Type B pancreatic cell (in vitro differentiated cells): ENCODE data around the gene KCNT2. TPM values are rescaled to one million over a fixed set of nuclear protein-coding genes. Genes with fewer than 3 reads are reported as not detected.
"Not testable (repeated sequence)": the region's sequence is repeated elsewhere in the genome, so short reads cannot be mapped to it uniquely, and the experiment has no call there.

ENCODE experiments used
- DNase-seq: peaks from one replicate; pipeline ENCODE4 v3.0.0; 2021; ENCODE audit warnings: mixed read lengths; ENCODE audit not compliant: unreplicated experiment; ENCODE audit errors: extremely low spot score
- H3K27ac Mint-ChIP-seq: 2 replicates; pipeline ENCODE4 v1.8.0; 2021; ENCODE audit warnings: mild to moderate bottlenecking, mixed read lengths
- H3K27me3 Mint-ChIP-seq: 2 replicates; pipeline ENCODE4 v1.8.0; 2021; ENCODE audit warnings: mixed read lengths
- H3K36me3 Mint-ChIP-seq: 2 replicates; pipeline ENCODE4 v1.8.0; 2021; ENCODE audit warnings: mixed read lengths
- H3K4me1 Mint-ChIP-seq: one replicate; pipeline ENCODE4 v1.8.0; 2021; ENCODE audit warnings: mixed read lengths; ENCODE audit not compliant: unreplicated experiment
- H3K4me3 Mint-ChIP-seq: 2 replicates; pipeline ENCODE4 v1.8.0; 2021; ENCODE audit warnings: mild to moderate bottlenecking, mixed read lengths
- H3K9me3 Mint-ChIP-seq: 2 replicates; pipeline ENCODE4 v1.8.0; 2021; ENCODE audit warnings: mixed read lengths
- total RNA-seq: library from RNA; stranded (reverse); gene quantifications from 2 replicates; pipeline ENCODE4 v1.2.1, GENCODE V29; 2021; ENCODE audit warnings: low replicate concordance
- TF ChIP-seq, protein P1 (sequence below): fragments of 200-600 bp; sonication (generic); conservative IDR thresholded peaks from 2 replicates; pipeline ENCODE4 v1.5.0; 2021; ENCODE audit warnings: antibody characterized with exemption, mild to moderate bottlenecking

KCNT2 gene
- total RNA-seq, 1 donor from 2014 or later, result 10.9 TPM

DNA sequence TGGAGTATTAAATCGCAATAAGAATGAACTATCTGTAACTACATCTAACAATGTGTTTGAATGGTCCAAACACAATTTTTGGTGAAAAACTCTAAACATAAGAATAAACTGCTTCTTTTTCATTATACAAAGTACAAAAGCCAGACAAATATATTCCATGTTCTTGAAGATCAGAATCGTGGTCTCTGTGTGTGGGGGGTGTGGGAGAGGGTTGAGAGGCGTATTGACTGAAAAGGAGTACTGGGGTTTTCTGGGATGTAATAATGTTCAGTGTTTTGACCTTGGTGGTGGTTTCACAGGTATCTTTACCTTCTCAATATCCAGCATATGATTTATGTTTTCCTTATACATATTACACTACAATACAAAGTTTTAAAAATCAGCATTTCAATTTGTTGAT, 42.8 kb upstream of the KCNT2 start:
- DNase-seq, result no peak
- Mint-ChIP-seq H3K4me1 (peaks cover 5% of the 10 kb centered on the region), H3K36me3 (no peaks in the 10 kb centered on the region), H3K4me3 (no peak overlapping the region), H3K27me3 (no peaks in the 10 kb centered on the region), H3K27ac (no peak overlapping the region), H3K9me3 (no peaks in the 10 kb centered on the region)
- TF ChIP-seq, protein P1, sequence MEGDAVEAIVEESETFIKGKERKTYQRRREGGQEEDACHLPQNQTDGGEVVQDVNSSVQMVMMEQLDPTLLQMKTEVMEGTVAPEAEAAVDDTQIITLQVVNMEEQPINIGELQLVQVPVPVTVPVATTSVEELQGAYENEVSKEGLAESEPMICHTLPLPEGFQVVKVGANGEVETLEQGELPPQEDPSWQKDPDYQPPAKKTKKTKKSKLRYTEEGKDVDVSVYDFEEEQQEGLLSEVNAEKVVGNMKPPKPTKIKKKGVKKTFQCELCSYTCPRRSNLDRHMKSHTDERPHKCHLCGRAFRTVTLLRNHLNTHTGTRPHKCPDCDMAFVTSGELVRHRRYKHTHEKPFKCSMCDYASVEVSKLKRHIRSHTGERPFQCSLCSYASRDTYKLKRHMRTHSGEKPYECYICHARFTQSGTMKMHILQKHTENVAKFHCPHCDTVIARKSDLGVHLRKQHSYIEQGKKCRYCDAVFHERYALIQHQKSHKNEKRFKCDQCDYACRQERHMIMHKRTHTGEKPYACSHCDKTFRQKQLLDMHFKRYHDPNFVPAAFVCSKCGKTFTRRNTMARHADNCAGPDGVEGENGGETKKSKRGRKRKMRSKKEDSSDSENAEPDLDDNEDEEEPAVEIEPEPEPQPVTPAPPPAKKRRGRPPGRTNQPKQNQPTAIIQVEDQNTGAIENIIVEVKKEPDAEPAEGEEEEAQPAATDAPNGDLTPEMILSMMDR, result no peak

DNA sequence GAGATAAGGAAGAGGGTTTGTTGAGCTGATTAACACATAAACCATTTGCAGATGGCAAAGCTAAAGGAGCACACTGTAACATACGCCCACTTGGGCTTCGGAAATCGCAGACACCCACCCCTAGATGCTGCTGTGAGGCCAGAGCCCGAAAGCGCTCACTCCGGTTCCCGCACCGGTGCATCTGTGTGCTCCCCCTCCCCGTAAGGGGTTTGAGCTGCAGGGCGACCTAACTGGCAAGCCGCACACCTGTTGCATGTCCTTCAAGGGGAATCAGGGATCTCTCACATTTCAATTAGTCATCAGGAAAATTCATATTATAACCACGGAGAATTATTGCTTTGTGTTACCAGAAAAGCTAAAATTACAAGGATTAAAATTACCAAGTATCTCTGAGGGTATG, 42.2 kb upstream of the KCNT2 start:
- Mint-ChIP-seq H3K4me1 (peaks cover 5% of the 10 kb centered on the region), H3K27me3 (no peaks in the 10 kb centered on the region), H3K36me3 (no peaks in the 10 kb centered on the region), H3K4me3 (no peak overlapping the region), H3K9me3 (no peaks in the 10 kb centered on the region), H3K27ac (no peak overlapping the region)
- no peak for DNase-seq
- TF ChIP-seq, protein P1, result no peak

DNA sequence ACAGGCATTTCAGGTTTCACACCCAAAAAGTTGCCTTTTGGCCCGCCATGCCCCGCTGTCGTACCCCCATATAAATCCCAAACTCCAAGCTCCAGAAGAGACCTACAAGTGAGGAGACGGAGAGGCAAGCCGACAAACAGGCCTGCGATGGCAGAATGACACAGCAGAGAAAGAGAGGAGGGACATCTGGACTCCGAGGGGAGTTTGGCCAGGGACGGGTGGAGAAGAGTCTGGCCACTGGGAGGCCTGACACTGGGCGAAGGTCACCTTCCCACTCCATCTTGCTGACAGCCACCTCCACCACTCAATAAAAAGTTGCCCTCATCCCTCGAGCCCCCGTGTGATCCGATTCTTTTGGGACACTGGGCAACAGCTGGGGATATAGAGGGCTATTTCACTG, 41.8 kb upstream of the KCNT2 start:
- no peaks in the 10 kb centered on the region for H3K9me3 Mint-ChIP-seq
- no peaks in the 10 kb centered on the region for H3K27me3 Mint-ChIP-seq
- TF ChIP-seq, protein P1, result no peak
- no peak overlapping the region for H3K27ac Mint-ChIP-seq
- no peak overlapping the region for H3K4me3 Mint-ChIP-seq
- peaks cover 5% of the 10 kb centered on the region for H3K4me1 Mint-ChIP-seq
- DNase-seq, result no peak
- no peaks in the 10 kb centered on the region for H3K36me3 Mint-ChIP-seq

- TF ChIP-seq, protein P1, result no peak
- H3K27me3 Mint-ChIP-seq, result no peaks in the 10 kb centered on the region
- H3K36me3 Mint-ChIP-seq, result no peaks in the 10 kb centered on the region
- H3K27ac Mint-ChIP-seq, result no peak overlapping the region
- no peak overlapping the region for H3K4me3 Mint-ChIP-seq
- DNase-seq, result no peak
- no peaks in the 10 kb centered on the region for H3K9me3 Mint-ChIP-seq
- H3K4me1 Mint-ChIP-seq, result no peaks in the 10 kb centered on the region
These were observed 32.7 kb upstream of the KCNT2 start for GRCh38 chr1:196640976-196641375.

- not testable (repeated sequence) for H3K27ac Mint-ChIP-seq, H3K4me3 Mint-ChIP-seq, H3K27me3 Mint-ChIP-seq, DNase-seq, H3K4me1 Mint-ChIP-seq, H3K9me3 Mint-ChIP-seq, H3K36me3 Mint-ChIP-seq
These were observed 31.1 kb upstream of the KCNT2 start for GRCh38 chr1:196639291-196639690.

DNA sequence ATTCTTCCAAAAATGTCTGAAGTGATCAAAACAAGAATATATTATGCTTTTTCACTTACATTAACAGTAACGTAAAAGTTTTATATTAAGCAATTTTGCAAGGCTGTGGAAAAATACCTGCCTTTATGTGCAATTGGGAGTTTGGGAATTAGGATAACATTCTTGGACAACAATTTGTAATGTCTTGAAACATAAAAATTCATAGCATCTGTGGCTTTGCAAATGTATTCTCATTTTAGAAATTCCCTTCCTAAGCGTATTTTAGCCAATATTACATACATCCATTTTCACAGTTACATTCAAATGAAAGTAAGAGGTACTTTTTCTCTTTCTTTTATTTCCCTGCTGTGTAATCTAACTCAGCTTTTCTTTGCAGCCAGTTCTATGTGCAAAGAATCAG, 30.2 kb upstream of the KCNT2 start:
- Mint-ChIP-seq H3K9me3 (no peaks in the 10 kb centered on the region), H3K27ac (no peak overlapping the region), H3K4me3 (no peak overlapping the region), H3K27me3 (no peaks in the 10 kb centered on the region), H3K4me1 (no peaks in the 10 kb centered on the region), H3K36me3 (no peaks in the 10 kb centered on the region)
- TF ChIP-seq, protein P1, result no peak
- no peak for DNase-seq
